HG03064 (cell line): ENCODE results near the gene TPRA1.

Source experiments
- ATAC-seq: cut with Tn5 transposase; IDR thresholded peaks from one replicate; pipeline ENCODE4 v1.9.1; 2021; ENCODE audit warnings: low read depth; ENCODE audit not compliant: unreplicated experiment

The TPRA1 gene

GRCh38 chr3:127590593-127591465 is at the start of gene TPRA1:
TSS of gene TPRA1 (minus strand) at chr3:127590733. CDS start at chr3:127580146, 10,587 bp downstream.
- peak; percentile 71 for ATAC-seq

- no peak for ATAC-seq
These were observed 49.5 kb upstream of the TPRA1 start for GRCh38 chr3:127640042-127640355.

- ATAC-seq: no peak
These were observed 48.9 kb upstream of the TPRA1 start for GRCh38 chr3:127639173-127640041.

GRCh38 chr3:127637971-127638370 is 47.4 kb upstream of the TPRA1 start:
- no peak for ATAC-seq

- ATAC-seq: no peak
These were observed 47.0 kb upstream of the TPRA1 start for GRCh38 chr3:127637546-127637945.

- ATAC-seq: no peak
These were observed 44.1 kb upstream of the TPRA1 start for GRCh38 chr3:127634653-127635052.

GRCh38 chr3:127632035-127632820 is 41.7 kb upstream of the TPRA1 start:
- no peak for ATAC-seq

GRCh38 chr3:127630811-127631714 is 40.5 kb upstream of the TPRA1 start:
- ATAC-seq: no peak

- ATAC-seq: no peak
These were observed 39.2 kb upstream of the TPRA1 start for GRCh38 chr3:127629467-127630403.

- no peak for ATAC-seq
These were observed 38.4 kb upstream of the TPRA1 start, which contains the start of gene PODXL2 for GRCh38 chr3:127628788-127629466. TSS of gene PODXL2 (plus strand) at chr3:127629185. CDS start at chr3:127629220, 35 bp downstream.

- no peak for ATAC-seq
These were observed 37.9 kb upstream of the TPRA1 start for GRCh38 chr3:127628426-127628787.

- ATAC-seq: no peak
These were observed 35.3 kb upstream of the TPRA1 start for GRCh38 chr3:127625821-127626220.

GRCh38 chr3:127624063-127624462 is 33.5 kb upstream of the TPRA1 start:
- no peak for ATAC-seq

- ATAC-seq: no peak
These were observed 32.4 kb upstream of the TPRA1 start for GRCh38 chr3:127622772-127623576.

- ATAC-seq: no peak
These were observed 31.5 kb upstream of the TPRA1 start for GRCh38 chr3:127622031-127622430.

- no peak for ATAC-seq
These were observed 30.3 kb upstream of the TPRA1 start for GRCh38 chr3:127620637-127621375.

- no peak for ATAC-seq
These were observed 28.4 kb upstream of the TPRA1 start for GRCh38 chr3:127618891-127619290.
